ENCODE measurements around the gene LRRFIP2. TPM values are rescaled to one million over a fixed set of nuclear protein-coding genes. Genes with fewer than 3 reads are reported as not detected.
"Not testable (repeated sequence)": the region's sequence is repeated elsewhere in the genome, so short reads cannot be mapped to it uniquely, and the experiment has no call there.

The LRRFIP2 gene
- total and polyA plus RNA-seq, 9 donors = 26.5 to 43.2 (median 33.7) TPM

DNA sequence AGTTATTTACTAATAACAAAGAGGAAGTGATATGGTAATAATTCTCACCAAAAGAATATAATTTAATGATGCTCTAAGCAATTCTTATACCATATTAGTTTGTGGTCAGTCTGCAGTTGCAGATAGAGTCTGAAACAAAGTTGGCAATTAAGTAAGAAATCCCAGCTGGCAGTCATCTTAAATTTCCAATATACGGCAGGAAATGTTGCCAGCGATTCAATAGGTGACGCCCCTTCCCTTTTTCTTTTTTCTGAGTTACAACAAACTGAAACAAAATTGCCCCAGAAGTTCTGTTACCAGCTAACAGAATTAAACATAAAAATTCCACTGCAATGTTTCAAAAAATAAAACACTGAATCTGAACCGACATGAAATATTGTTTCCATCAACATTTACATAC is 26.7 kb downstream of the LRRFIP2 start:
- Histone ChIP-seq H3K4me1 (ENCODE audit: control insufficient read depth, insufficient read depth, low read length) (peaks cover 3% of the 10 kb centered on the region), H3K9me3 (replicated peaks; ENCODE audit: control insufficient read depth, low read depth, low read length) (no peaks in the 10 kb centered on the region), H3K27ac (ENCODE audit: low read length) (no peak overlapping the region), H3K36me3 (ENCODE audit: control insufficient read depth, insufficient read depth, low read length) (peaks cover 12% of the 10 kb centered on the region), H3K27me3 (ENCODE audit: control insufficient read depth, insufficient read depth, low read length) (no peaks in the 10 kb centered on the region), H3K4me3 (ENCODE audit: low read length) (no peak overlapping the region)
- 23% methylated on average over 2 of the region's 4 CpGs for WGBS (ENCODE audit: insufficient coverage)
- DNase-seq = peak; percentile 53

DNA sequence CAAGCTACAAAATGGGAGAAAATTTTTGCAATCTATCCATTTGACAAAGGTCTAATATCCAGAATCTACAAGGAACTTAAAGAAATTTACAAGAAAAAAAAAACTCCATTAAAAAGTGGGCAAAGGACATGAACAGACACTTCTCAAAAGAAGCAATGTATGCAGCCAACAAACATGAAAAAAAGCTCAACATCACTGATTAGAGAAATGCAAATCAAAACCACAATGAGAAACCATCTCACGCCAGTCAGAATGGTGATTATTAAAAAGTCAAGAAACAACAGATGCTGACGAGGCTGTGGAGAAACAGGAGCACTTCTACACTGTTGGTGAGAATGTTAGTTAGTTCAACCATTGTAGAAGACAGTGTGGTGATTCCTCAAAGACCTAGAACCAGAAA is 27.5 kb downstream of the LRRFIP2 start:
- not testable (repeated sequence) for H3K9me3 ChIP-seq (replicated peaks; ENCODE audit: control insufficient read depth, low read depth, low read length); H3K27me3 ChIP-seq (ENCODE audit: control insufficient read depth, insufficient read depth, low read length); DNase-seq; H3K27ac ChIP-seq (ENCODE audit: low read length); H3K4me1 ChIP-seq (ENCODE audit: control insufficient read depth, insufficient read depth, low read length); H3K4me3 ChIP-seq (ENCODE audit: low read length)
- WGBS (ENCODE audit: insufficient coverage) = 90% methylated on average over 2 of the region's 2 CpGs
- peaks cover 16% of the 10 kb centered on the region for H3K36me3 ChIP-seq (ENCODE audit: control insufficient read depth, insufficient read depth, low read length)

DNA sequence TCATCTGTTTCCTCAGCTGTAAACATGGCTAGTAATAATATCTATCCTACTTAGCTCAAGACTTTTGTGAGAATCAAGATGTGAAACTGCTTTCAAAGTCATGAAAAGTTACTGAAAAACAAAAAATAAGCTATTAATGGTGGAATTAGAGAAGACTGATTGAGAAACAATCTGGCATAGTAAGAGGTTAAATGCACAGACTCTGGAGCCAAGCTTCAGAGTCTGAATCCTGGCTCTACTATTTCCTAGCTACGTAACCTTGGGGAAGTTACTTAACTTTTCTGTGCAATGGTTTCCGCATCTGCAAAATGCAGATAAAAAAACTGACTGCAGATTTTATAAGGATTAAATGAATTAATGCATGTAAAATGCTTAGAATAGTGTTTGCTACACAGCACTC is 28.8 kb downstream of the LRRFIP2 start:
- Histone ChIP-seq H3K36me3 (ENCODE audit: control insufficient read depth, insufficient read depth, low read length) (peaks cover 17% of the 10 kb centered on the region), H3K27me3 (ENCODE audit: control insufficient read depth, insufficient read depth, low read length) (no peaks in the 10 kb centered on the region), H3K4me1 (ENCODE audit: control insufficient read depth, insufficient read depth, low read length) (peaks cover 3% of the 10 kb centered on the region), H3K9me3 (replicated peaks; ENCODE audit: control insufficient read depth, low read depth, low read length) (no peaks in the 10 kb centered on the region), H3K27ac (ENCODE audit: low read length) (peak overlapping the region; percentile 79), H3K4me3 (ENCODE audit: low read length) (no peak overlapping the region)
- DNase-seq = peak; percentile 68
- WGBS (ENCODE audit: insufficient coverage) = no CpG with 5 or more reads among the region's 2 CpGs

DNA sequence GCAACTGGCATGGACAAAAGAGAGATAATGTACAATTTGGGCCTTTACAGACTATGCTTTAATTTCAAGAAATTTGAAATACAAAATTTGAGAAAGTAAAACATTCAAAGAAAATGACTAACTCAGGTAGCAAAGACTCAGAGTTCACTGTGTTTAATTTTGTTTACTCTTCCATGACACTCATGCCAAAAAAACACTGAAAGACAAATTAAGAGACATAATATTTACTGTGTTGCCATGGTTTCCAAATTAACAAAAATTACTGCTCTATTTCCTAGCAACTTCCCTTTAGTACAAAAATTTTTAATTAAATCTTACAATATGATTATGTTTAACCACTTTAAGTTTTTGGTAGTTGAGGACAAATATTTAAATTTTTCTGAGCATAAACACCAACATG is 29.6 kb downstream of the LRRFIP2 start:
- Histone ChIP-seq H3K27me3 (ENCODE audit: control insufficient read depth, insufficient read depth, low read length) (no peaks in the 10 kb centered on the region), H3K9me3 (replicated peaks; ENCODE audit: control insufficient read depth, low read depth, low read length) (no peaks in the 10 kb centered on the region), H3K36me3 (ENCODE audit: control insufficient read depth, insufficient read depth, low read length) (peaks cover 17% of the 10 kb centered on the region), H3K4me3 (ENCODE audit: low read length) (no peak overlapping the region), H3K4me1 (ENCODE audit: control insufficient read depth, insufficient read depth, low read length) (peaks cover 3% of the 10 kb centered on the region), H3K27ac (ENCODE audit: low read length) (peak overlapping the region; percentile 79)
- DNase-seq = peak; percentile 59

DNA sequence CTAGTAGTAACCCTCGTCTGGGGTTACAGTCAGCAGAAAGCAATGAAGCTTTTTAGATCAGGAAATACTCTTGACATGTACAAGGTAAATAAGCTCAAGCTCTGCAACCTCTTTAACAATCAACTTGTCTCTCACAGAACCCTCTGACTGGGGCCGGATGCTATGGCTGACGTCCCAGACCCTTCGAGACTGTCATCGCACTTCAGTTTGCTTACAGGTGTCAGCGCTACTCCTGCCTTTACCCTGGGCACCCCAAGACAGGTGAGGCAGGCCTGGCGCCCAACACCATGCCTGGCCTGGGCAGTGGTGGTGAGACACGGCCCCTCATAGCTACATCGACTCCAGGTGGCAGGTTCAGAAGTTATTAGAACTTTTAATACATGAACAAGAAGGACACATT is 30.6 kb downstream of the LRRFIP2 start:
- Histone ChIP-seq H3K27ac (ENCODE audit: low read length) (no peak overlapping the region), H3K4me3 (ENCODE audit: low read length) (no peak overlapping the region), H3K9me3 (replicated peaks; ENCODE audit: control insufficient read depth, low read depth, low read length) (no peaks in the 10 kb centered on the region), H3K36me3 (ENCODE audit: control insufficient read depth, insufficient read depth, low read length) (peaks cover 17% of the 10 kb centered on the region), H3K4me1 (ENCODE audit: control insufficient read depth, insufficient read depth, low read length) (peaks cover 3% of the 10 kb centered on the region), H3K27me3 (ENCODE audit: control insufficient read depth, insufficient read depth, low read length) (no peaks in the 10 kb centered on the region)
- DNase-seq = no peak
- 100% methylated on average over 5 of the region's 9 CpGs for WGBS (ENCODE audit: insufficient coverage)

DNA sequence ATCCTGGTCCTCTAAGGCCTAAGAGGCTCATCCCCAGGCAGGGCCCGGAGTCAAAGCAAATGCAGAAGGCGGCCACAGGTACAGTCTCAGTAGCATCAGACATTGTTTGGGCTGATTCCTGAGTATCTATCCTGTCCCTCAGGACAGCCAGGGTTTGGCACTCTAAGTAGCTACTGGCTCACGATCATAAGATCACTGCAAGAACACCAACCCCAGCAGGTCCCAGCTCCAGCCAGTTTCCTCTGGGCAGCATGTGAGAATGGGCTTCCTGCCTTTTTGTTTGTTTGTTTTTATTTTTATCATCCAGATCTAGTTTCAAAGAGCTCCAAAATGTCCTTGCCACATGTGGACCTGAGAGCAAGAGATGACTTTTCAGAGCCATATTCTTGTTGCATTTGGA is 32.7 kb downstream of the LRRFIP2 start:
- peaks cover 17% of the 10 kb centered on the region for H3K36me3 ChIP-seq (ENCODE audit: control insufficient read depth, insufficient read depth, low read length)
- 100% methylated on average over 2 of the region's 3 CpGs for WGBS (ENCODE audit: insufficient coverage)
- no peak overlapping the region for H3K4me3 ChIP-seq (ENCODE audit: low read length)
- no peaks in the 10 kb centered on the region for H3K9me3 ChIP-seq (replicated peaks; ENCODE audit: control insufficient read depth, low read depth, low read length)
- H3K27ac ChIP-seq (ENCODE audit: low read length) = no peak overlapping the region
- H3K27me3 ChIP-seq (ENCODE audit: control insufficient read depth, insufficient read depth, low read length) = no peaks in the 10 kb centered on the region
- no peak for DNase-seq
- H3K4me1 ChIP-seq (ENCODE audit: control insufficient read depth, insufficient read depth, low read length) = no peaks in the 10 kb centered on the region

DNA sequence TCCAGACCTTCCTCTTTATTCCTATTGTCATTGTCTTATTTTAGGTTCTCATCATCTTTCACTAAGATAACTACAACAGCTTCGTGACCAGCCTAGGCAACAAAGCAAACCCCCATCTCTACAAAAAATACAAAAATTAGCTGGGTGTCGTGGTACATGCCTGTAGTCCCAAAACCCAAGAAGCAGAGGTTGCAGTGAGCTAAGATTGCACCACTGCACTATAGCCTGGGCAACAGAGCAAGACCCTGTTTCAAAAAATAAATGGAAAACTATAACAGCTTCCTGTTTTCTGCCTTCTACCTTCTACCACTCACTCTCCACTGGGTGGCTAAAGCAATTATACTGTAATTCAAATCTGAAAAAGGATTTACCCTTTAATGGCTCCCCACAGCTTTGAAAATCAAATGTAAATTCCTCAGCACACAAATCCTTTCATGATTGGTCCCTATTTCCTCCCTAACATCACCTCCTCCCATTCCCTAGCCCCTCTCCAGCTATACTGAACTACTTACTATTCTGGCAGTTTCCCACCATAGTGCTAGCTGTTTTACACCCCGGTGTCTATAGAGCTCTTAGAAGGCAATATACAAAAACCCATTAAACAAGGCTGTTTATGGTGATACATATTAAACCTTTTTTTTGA is 33.4 kb downstream of the LRRFIP2 start:
- no peaks in the 10 kb centered on the region for H3K9me3 ChIP-seq (replicated peaks; ENCODE audit: control insufficient read depth, low read depth, low read length)
- peaks cover 17% of the 10 kb centered on the region for H3K36me3 ChIP-seq (ENCODE audit: control insufficient read depth, insufficient read depth, low read length)
- no peak for DNase-seq
- no peaks in the 10 kb centered on the region for H3K4me1 ChIP-seq (ENCODE audit: control insufficient read depth, insufficient read depth, low read length)
- H3K27ac ChIP-seq (ENCODE audit: low read length) = no peak overlapping the region
- no peak overlapping the region for H3K4me3 ChIP-seq (ENCODE audit: low read length)
- WGBS (ENCODE audit: insufficient coverage) = no CpG with 5 or more reads among the region's 3 CpGs
- H3K27me3 ChIP-seq (ENCODE audit: control insufficient read depth, insufficient read depth, low read length) = no peaks in the 10 kb centered on the region

DNA sequence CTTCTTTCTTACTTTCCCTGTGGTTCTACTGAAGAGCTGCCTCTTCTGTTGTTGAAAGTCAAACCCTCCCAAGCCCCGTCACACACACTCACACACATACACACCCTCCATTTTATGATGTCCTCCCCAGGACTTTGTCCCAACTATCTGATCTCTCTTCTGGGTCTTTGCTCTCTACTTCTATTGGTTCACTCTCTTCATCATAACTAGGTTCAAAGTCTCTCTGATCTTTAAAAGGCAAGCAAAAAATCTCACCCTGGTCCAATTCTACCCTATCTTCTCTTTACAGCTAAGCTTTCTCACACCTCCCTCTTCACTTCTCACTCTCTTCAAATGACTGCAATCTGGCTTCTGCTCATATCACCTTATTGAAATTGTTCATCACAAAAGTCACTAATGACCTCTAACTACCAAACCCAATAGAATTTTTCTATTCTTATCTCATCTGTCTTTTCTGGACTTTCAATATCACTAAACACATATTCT is 34.8 kb downstream of the LRRFIP2 start:
- no peak for DNase-seq
- WGBS (ENCODE audit: insufficient coverage) = 93% methylated on average over 1 of the region's 1 CpG
- H3K27me3 ChIP-seq (ENCODE audit: control insufficient read depth, insufficient read depth, low read length) = no peaks in the 10 kb centered on the region
- no peaks in the 10 kb centered on the region for H3K9me3 ChIP-seq (replicated peaks; ENCODE audit: control insufficient read depth, low read depth, low read length)
- H3K27ac ChIP-seq (ENCODE audit: low read length) = no peak overlapping the region
- peaks cover 17% of the 10 kb centered on the region for H3K36me3 ChIP-seq (ENCODE audit: control insufficient read depth, insufficient read depth, low read length)
- no peaks in the 10 kb centered on the region for H3K4me1 ChIP-seq (ENCODE audit: control insufficient read depth, insufficient read depth, low read length)
- no peak overlapping the region for H3K4me3 ChIP-seq (ENCODE audit: low read length)

DNA sequence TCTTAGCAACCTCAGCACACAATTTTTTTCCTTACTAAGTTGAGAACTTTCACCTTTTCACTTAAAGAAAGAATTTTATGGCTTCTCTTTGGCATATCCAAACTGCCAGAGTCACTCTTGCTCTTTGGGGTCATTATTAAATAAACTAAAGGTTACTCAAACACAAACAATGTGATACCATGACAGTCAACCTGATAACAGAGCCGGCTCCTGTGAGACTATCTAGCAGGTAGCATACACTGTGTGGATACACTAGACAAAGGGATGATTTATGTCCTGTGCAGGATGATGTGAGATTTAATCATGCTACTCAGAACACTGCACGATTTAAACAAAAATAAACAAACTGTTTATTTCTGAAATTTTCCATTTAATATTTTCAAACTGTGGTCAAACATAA is 35.6 kb downstream of the LRRFIP2 start:
- WGBS (ENCODE audit: insufficient coverage) = no CpG with 5 or more reads among the region's 2 CpGs
- Histone ChIP-seq H3K9me3 (replicated peaks; ENCODE audit: control insufficient read depth, low read depth, low read length) (no peaks in the 10 kb centered on the region), H3K4me3 (ENCODE audit: low read length) (no peak overlapping the region), H3K36me3 (ENCODE audit: control insufficient read depth, insufficient read depth, low read length) (peaks cover 15% of the 10 kb centered on the region), H3K27ac (ENCODE audit: low read length) (no peak overlapping the region), H3K4me1 (ENCODE audit: control insufficient read depth, insufficient read depth, low read length) (no peaks in the 10 kb centered on the region), H3K27me3 (ENCODE audit: control insufficient read depth, insufficient read depth, low read length) (no peaks in the 10 kb centered on the region)
- no peak for DNase-seq

DNA sequence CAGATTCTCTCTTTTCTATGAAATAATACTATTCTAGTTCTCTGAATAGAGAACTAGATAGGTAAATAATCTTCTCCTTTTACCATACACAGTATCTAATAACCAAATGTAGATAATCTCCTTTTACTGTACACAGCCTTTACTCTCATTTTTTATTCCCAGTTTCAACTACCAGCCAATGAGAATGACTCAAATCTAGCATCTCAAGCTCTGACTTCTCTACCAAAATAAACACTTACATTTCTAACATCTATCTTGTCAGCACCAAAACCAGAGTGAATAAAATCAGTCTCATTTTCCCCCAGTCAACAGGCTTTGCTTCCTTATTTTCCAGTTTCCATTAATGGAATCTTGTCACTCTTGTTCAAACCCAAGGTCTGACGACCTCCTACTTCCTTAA is 36.9 kb downstream of the LRRFIP2 start:
- Histone ChIP-seq H3K27me3 (ENCODE audit: control insufficient read depth, insufficient read depth, low read length) (no peaks in the 10 kb centered on the region), H3K4me1 (ENCODE audit: control insufficient read depth, insufficient read depth, low read length) (no peaks in the 10 kb centered on the region), H3K9me3 (replicated peaks; ENCODE audit: control insufficient read depth, low read depth, low read length) (no peaks in the 10 kb centered on the region), H3K27ac (ENCODE audit: low read length) (no peak overlapping the region), H3K4me3 (ENCODE audit: low read length) (no peak overlapping the region), H3K36me3 (ENCODE audit: control insufficient read depth, insufficient read depth, low read length) (peaks cover 3% of the 10 kb centered on the region)
- no peak for DNase-seq
- 63% methylated on average over 1 of the region's 1 CpG for WGBS (ENCODE audit: insufficient coverage)

DNA sequence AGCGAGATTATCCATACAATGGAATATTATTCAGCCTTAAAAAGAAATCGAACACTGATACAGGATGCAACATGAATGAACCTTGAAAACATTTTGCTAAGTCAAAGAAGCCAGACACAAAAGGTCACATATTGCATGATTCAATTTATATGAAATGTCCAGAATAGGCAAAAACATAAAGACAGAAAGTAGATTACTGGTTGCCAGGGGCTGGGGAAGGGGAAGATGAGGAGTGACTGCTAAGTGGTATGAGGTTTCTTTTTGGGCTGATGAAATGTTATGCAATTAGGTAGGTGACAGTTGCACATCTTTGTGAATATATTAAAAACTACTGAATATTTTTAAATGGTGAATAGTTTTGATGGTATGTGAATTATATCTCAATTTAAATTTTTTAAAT is 38.3 kb downstream of the LRRFIP2 start:
- Histone ChIP-seq H3K36me3 (ENCODE audit: control insufficient read depth, insufficient read depth, low read length) (no peaks in the 10 kb centered on the region), H3K4me1 (ENCODE audit: control insufficient read depth, insufficient read depth, low read length) (no peaks in the 10 kb centered on the region), H3K9me3 (replicated peaks; ENCODE audit: control insufficient read depth, low read depth, low read length) (no peaks in the 10 kb centered on the region), H3K4me3 (ENCODE audit: low read length) (no peak overlapping the region), H3K27ac (ENCODE audit: low read length) (no peak overlapping the region), H3K27me3 (ENCODE audit: control insufficient read depth, insufficient read depth, low read length) (no peaks in the 10 kb centered on the region)
- DNase-seq = no peak
- no CpG with 5 or more reads among the region's 2 CpGs for WGBS (ENCODE audit: insufficient coverage)

All from muscle of leg (tissue), 11 donors.